Right ventricle myocardium superior (tissue), 1 donor: ENCODE data around the gene NTMT1. TPM values are rescaled to one million over a fixed set of nuclear protein-coding genes. Genes with fewer than 3 reads are reported as not detected.
A peak's percentile ranks its signal among the peaks of the same experiment; 100 is the strongest.
"Not testable (repeated sequence)": the region's sequence is repeated elsewhere in the genome, so short reads cannot be mapped to it uniquely, and the experiment has no call there.

Source experiments
- ATAC-seq: fragments of 200-7000 bp; cut with Tn5 transposase; one replicate; pipeline ENCODE4 v1.9.1; 2020; ENCODE audit warnings: mild to moderate bottlenecking; ENCODE audit not compliant: poor library complexity
- DNase-seq: peaks from one replicate; pipeline ENCODE4 v3.0.0-alpha.2; 2020
- intact Hi-C: fragments of 100-400 bp; cut with DNase I; formaldehyde crosslinking; loops from one replicate; pipeline ENCODE4 v1.11.2; 2022
- total RNA-seq: library from RNA; stranded (reverse); fragmentation: NEBNext Ultra II Directional; extraction: Animal tissue kit (Norgen Biotek cat#: 25700); gene quantifications from one replicate; pipeline ENCODE4 v1.2.1, GENCODE V29; 2021
- donor health status: DM: no; HTN: yes; CAD: no; lungs with severe emphysema.

NTMT1 gene
- total RNA-seq, 1 donor from 2014 or later: 66.7 TPM

- intact Hi-C loops: loop anchor here (5.0 kb wide), 1 partner anchor 139 kb away; no protein-coding TSS in a partner anchor
- DNase-seq (no peak), ATAC-seq (no peak)
Observed at GRCh38 chr9:129643706-129644105, 17.7 kb downstream of the NTMT1 start.

DNA sequence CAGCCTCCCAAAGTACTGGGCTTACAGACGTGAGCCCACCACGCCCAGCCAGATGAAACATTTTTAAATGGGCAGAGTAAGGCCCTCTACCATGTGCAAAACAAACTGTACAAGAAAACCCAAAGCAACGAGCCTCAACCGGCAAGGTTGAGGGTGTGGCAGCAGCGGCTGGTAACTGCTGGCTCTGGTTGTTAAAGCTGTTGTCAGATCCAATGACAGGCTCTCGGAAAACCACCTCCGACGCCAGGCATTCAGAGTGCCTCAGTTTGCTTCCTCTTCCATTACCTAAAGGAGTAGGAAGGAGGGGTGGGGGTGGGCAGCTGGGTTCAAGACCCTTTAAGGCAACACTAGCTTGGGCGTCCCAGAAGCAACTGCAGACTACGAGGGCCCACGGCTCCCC lies 18.4 kb downstream of the NTMT1 start:
- intact Hi-C loops: loop anchor here (5.0 kb wide), 1 partner anchor 138 kb away; no protein-coding TSS in a partner anchor
- ATAC-seq: no peak

GRCh38 chr9:129644902-129645301 lies 18.9 kb downstream of the NTMT1 start:
- no peak for ATAC-seq
- no peak for DNase-seq
- intact Hi-C loops: loop anchor here (5.0 kb wide), 1 partner anchor 137 kb away; no protein-coding TSS in a partner anchor

More for the DNA sequence above, 18.4 kb downstream of the NTMT1 start:
- DNase-seq: no peak

DNA sequence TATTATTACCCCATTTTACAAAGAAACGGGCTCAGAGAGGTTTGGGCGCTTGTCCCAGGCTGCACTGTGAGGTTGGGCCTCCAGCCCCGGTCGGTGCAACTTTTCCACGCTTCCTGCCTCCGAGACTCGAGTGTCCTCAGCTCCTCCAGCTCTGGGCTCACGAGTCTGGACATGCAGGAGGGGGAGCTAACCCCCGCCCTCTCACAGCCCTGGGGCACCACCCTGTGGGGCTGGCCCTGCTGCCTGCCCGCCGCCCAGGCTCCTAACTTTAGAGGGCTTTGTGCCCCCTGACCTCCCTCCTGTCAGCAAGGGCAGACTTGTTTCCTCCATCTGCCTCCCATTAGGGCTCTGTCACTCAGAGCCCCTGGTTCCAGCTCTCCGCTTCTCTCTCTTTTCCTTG lies 20.3 kb downstream of the NTMT1 start:
- ATAC-seq: no peak
- intact Hi-C loops: no loop called here
- no peak for DNase-seq

DNA sequence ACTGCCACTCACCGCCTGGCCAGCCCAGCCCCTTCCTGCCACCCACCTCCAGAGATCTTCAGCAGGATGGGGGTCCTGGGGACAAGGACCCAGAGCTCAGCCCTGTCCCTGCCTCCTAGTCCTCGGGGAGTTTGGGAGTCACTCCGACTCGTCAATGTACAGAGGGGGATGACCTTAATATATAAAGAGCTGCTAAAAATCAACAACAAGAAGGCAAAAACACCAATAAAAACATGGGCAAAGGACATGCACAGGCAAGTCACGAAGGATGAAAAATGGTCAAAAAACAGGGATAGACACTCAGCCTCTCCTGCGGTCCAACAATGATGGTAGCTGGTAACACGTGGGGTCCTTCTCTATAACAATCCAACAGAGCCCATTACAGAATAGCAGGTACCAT lies 20.7 kb downstream of the NTMT1 start:
- ATAC-seq (no peak), DNase-seq (no peak)
- intact Hi-C loops: no loop called here

- ATAC-seq: no peak
- intact Hi-C loops: no loop called here
- no peak for DNase-seq
Observed at GRCh38 chr9:129647635-129648034, 21.7 kb downstream of the NTMT1 start.

- intact Hi-C loops: no loop called here
- DNase-seq (no peak), ATAC-seq (no peak)
Observed at GRCh38 chr9:129648092-129648763, 22.3 kb downstream of the NTMT1 start.

DNA sequence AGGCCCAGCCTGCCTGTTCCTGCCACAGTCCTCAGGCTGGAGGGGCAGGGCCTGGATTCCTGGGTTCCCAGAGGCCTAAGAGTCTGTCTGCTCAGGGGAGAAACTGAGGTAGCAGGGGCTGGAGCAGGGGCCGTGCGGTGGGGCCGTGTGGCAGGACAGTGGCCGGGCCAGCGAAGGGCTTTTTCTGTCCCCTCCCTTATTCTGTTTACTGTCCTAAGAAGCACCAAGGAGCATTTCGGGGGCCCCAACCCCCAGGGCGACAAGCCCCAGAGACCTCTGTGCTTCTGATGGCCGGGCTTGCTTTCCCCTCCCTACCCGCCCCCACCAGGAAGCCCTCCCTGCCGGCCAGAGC lies 22.8 kb downstream of the NTMT1 start:
- DNase-seq: no peak
- intact Hi-C loops: no loop called here

DNA sequence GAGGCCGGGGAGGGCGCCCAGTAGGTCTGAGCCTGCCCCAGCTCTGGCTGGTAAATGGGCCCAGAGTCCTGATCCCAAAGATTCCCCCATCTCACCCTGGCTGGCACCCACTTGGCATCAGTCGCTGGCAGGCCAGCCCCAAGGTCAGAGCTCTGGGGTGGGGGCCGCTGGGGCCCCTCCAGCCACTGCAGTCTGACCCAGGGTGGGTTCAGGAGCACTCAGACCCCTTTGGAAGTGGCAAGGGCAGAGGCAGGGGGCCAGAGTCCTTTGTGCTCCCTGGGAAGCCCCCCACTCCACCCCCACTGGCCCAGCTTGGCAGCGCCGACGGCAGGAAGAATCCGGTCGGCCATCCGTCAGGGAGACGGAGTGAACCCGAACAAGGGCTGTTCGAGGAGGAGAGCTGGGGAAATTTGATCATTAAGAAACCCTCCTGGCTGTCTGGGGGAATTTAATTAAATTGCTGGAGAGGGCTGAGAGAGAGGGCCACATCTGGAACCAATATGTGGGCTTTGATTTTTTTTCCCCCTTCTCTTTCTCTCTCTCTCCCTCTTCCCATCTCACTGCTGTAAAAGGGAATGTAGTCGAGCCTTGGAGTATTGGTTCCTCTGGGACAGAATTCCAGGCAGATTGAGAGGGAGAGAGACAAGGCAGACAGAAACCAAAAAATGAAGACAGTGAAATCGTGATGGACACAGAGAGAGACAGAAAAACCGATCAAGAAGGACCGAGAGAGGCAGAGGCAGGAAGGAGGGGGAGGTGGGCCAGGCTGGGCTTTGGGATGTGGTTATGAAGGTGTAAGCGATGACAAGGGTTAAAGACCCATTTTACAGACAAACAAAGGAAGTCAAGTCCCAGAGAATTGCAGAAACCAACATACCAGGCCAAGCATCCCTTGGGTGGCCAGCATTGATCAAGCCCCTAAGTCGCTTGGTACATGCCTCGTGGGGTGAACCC lies 24.0 kb downstream of the NTMT1 start:
- DNase-seq (no peak), ATAC-seq (no peak)
- intact Hi-C loops: no loop called here

More for the DNA sequence above, 22.8 kb downstream of the NTMT1 start:
- ATAC-seq: no peak

GRCh38 chr9:129650680-129651235 lies 24.8 kb downstream of the NTMT1 start:
- DNase-seq (no peak), ATAC-seq (no peak)
- intact Hi-C loops: no loop called here

- DNase-seq (no peak), ATAC-seq (no peak)
- intact Hi-C loops: no loop called here
Observed at GRCh38 chr9:129653823-129654553, 28.0 kb downstream of the NTMT1 start.

GRCh38 chr9:129654554-129655040 lies 28.6 kb downstream of the NTMT1 start:
- ATAC-seq: no peak
- DNase-seq: no peak
- intact Hi-C loops: no loop called here

DNA sequence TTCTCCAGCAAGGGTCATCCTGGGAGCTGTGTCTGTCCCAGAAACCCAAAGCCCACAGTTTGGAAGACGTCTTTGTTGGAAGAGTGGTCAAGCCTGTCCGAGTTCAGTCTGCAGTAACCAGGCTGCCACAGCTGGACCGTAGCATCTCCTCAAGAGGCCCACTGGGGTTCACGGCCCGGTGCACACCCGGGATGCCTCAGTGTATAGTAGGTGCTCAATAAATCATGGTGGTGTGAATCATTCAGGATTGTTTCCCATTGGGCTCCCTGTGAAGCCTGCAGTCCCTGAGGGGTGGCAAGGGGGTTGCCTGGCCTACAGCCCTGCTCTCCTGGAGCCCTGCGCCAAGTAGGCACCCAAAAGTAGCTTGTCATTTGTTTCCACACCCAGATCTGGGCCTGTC lies 29.2 kb downstream of the NTMT1 start:
- intact Hi-C loops: no loop called here
- DNase-seq: no peak

DNA sequence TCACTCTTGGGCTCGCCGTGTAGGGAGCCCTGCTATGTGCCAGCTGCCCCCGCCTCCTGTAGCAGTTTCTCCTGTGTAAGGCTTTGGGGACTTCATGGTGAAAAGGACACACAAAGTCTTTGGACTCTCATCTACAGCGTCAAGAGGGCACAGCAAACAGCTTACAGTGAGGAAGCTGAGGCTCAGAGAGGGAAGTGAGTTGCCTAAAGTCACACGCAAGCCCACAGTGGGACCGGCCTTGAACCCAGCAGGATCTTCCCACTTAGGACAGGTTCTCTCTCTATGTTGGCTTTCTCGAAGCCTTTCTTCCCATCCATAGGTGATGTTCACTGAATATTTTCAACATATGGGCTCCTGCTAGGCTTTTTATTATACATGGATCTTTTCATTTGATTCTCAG lies 29.7 kb downstream of the NTMT1 start:
- no peak for ATAC-seq
- intact Hi-C loops: no loop called here
- DNase-seq: no peak

More for the DNA sequence above, 29.2 kb downstream of the NTMT1 start:
- no peak for ATAC-seq

DNA sequence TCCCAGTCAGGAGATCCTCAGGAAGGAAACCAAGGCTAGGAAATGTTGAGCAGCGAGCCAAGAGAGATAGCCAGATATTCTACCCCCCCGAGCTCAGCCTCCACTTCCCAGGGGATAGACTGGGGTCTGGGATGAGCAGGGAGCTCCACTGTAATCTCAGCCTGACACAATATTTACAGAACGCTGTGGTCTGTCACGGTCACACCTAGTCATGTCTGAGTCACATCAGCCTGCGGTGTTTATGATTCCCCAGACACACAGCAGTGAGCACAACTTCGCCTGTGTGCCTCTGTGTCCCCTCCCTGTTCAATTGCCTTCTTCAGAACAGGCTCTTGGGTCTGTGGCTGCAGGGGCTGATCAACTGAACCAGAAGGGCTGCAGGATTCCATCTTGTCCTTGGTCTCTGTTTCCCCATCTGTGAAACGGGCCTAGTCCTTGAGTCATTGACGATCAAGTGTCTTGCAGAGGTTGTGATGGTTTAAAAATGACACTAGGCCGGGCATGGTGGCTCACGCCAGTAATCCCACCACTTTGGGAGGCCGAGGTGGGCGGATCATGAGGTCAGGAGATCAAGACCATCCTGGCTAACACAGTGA lies 30.9 kb downstream of the NTMT1 start:
- intact Hi-C loops: no loop called here
- no peak for ATAC-seq
- no peak for DNase-seq

DNA sequence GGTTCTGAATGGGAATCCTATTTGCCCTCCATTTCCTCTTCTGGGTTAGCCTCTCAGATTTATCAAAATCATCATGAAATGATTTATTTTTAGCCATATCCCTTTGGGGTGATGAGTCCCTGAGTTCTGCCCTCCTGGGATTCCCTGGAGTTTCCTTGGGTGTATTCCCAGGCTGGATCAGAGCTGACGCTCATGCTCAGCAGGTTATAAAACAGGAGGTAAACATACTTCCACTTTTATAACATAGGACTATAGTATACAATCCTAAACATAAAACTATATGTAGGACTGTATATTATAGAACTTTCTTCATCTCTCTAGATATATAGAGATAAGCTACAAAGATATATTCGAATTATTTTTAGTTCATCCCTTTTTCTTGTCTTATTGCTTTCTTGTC lies 35.1 kb downstream of the NTMT1 start:
- DNase-seq (no peak), ATAC-seq (no peak)
- intact Hi-C loops: no loop called here

DNA sequence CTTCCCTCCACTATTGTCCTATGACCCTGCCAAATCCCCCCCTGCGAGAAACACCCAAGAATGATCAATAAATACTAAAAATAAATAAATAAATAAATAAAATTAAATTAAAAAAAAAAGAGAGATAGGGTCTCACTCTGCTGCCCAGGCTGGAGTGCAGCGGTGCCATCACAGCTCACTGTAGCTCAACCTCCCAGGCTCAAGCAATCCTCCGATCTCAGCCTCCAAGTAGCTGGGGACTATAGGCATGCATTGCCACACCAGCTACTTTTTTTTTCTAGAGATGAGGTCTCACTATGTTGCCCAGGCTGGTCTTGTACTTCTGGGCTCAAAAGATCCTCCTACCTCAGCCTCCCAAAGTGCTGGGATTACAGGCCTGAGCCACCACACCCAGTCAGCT lies 36.3 kb downstream of the NTMT1 start:
- intact Hi-C loops, ATAC-seq, DNase-seq: not testable (repeated sequence)

DNA sequence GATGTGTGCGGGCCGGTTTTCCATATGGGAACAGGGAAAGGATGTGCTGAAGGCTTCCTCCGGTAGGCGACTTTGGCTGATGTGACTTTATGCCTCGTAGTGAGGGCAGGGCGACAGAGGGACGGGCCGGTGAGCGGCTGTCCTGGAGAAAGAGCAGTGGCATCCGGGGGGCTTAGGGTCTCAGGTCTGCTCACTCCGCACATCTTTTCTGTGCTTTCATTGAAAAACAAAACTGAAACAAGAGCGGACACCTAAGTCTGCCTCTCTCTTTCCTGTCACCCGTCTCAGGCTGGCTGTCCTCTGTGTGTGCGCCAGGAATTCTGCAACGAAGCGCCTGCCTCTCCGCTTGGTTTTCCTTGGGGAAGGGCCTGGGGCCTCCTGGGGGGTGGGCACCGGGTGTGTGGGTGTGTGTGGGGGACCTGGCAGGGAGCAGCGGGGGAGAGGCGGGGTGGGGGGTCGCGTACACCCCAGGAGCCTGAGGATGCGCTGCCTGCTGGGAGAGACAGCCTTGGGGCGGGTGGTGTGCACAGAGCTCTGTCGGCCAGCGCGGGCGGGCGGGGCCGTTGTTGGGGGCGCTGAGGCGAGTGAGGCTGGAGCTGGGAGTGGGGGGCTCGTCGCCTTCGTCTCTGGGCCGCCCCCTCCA lies 38.9 kb downstream of the NTMT1 start:
- DNase-seq (no peak), ATAC-seq (peak; percentile 55)
- intact Hi-C loops: no loop called here
